B cell (primary cell): Measurements from ENCODE around the gene PLEKHB1. TPM values are rescaled to one million over a fixed set of nuclear protein-coding genes. Genes with fewer than 3 reads are reported as not detected.

Source experiments
- ATAC-seq: fragments of 200-7000 bp; cut with Tn5 transposase; one replicate; pipeline ENCODE4 v1.10.0; 2021; ENCODE audit warnings: low read depth, mild to moderate bottlenecking, moderate number of reproducible peaks, moderate library complexity
- CTCF ChIA-PET: fragments of 350-600 bp; sonication (Branson Sonifier 250); formaldehyde crosslinking; loops from one replicate; lab custom pipeline; 2021; ENCODE audit warnings: antibody characterized with exemption, inconsistent platforms; lab: Charles Lee
- POLR2A ChIA-PET: fragments of 350-600 bp; sonication (Branson Sonifier 250); formaldehyde crosslinking; loops from one replicate; lab custom pipeline; 2021; ENCODE audit warnings: antibody characterized with exemption; lab: Charles Lee
- DNase-seq: peaks from one replicate; pipeline ENCODE4 v3.0.0; 2013
- H2AFZ ChIP-seq: 2 replicates; pipeline ENCODE4 v1.6.1; 2012; ENCODE audit warnings: mild to moderate bottlenecking, low read depth, low read length; ENCODE audit not compliant: insufficient read depth, poor library complexity, severe bottlenecking
- H3K27ac ChIP-seq, 2 donors: 1 replicate in 1 of 2; 2 replicates in 1 of 2; pipeline ENCODE4 v1.5.1; 2012 to 2013; ENCODE audit warnings: low read length in 2 of 2, mild to moderate bottlenecking in 2 of 2, moderate library complexity in 1 of 2
- H3K27me3 ChIP-seq, 4 experiments: fragments of 200-600 bp in 1 of 4; sonication (generic) in 1 of 4; replicated peaks in 1 of 4; 1 replicate in 2 of 4; 2 replicates in 2 of 4; pipeline versions ENCODE4 v1.6.1 to v1.7.0; 2013 to 2016; ENCODE audit warnings: low read length in 3 of 4, mild to moderate bottlenecking in 2 of 4, mixed read lengths in 1 of 4, moderate library complexity in 1 of 4; ENCODE audit not compliant: insufficient read depth in 4 of 4, control insufficient read depth in 3 of 4; ENCODE audit errors: control extremely low read depth in 1 of 4
- H3K36me3 ChIP-seq, 2 experiments: replicated peaks in 1 of 2; 1 replicate in 1 of 2; 2 replicates in 1 of 2; pipeline versions ENCODE4 v1.6.1 to v1.7.1; 2013; ENCODE audit warnings: low read length in 1 of 2; ENCODE audit not compliant: insufficient read depth in 2 of 2, control insufficient read depth in 1 of 2; ENCODE audit errors: control extremely low read depth in 1 of 2, extremely low read depth in 1 of 2
- H3K4me1 ChIP-seq, 2 donors: fragments of 200-600 bp in 1 of 2; sonication (generic) in 1 of 2; 1 replicate in 1 of 2; 2 replicates in 1 of 2; pipeline versions ENCODE4 v1.5.1 to v1.6.1; 2013 to 2017; ENCODE audit warnings: low read length in 2 of 2; ENCODE audit not compliant: control insufficient read depth in 2 of 2, insufficient read depth in 2 of 2
- H3K4me2 ChIP-seq: replicated peaks from 2 replicates; pipeline ENCODE3; 2012; ENCODE audit warnings: mild to moderate bottlenecking, low read depth, low read length; ENCODE audit not compliant: poor library complexity, severe bottlenecking
- H3K4me3 ChIP-seq, 5 experiments: fragments of 200-600 bp in 1 of 5; sonication (generic) in 1 of 5; 1 replicate in 3 of 5; 2 replicates in 2 of 5; pipeline versions ENCODE4 v1.5.1 to v1.7.0; 2011 to 2016; ENCODE audit warnings: low read length in 4 of 5, mild to moderate bottlenecking in 4 of 5, low read depth in 2 of 5, control low read depth in 1 of 5, moderate library complexity in 1 of 5; ENCODE audit not compliant: insufficient read depth in 1 of 5; ENCODE audit errors: control extremely low read depth in 1 of 5, extremely low read depth in 1 of 5
- H3K79me2 ChIP-seq: fragments of 200-600 bp; sonication (generic); one replicate; pipeline ENCODE4 v1.6.0; 2016; ENCODE audit warnings: low read length; ENCODE audit not compliant: control insufficient read depth, insufficient read depth
- H3K9ac ChIP-seq: fragments of 200-600 bp; sonication (generic); 2 replicates; pipeline ENCODE4 v1.6.1; 2017; ENCODE audit warnings: mild to moderate bottlenecking, low read length, moderate library complexity
- H3K9me3 ChIP-seq, 3 donors: one replicate each; pipeline versions ENCODE4 v1.6.1 to v1.7.1; 2013; ENCODE audit warnings: low read length in 2 of 3; ENCODE audit not compliant: control insufficient read depth in 2 of 3, insufficient read depth in 1 of 3; ENCODE audit errors: control extremely low read depth in 1 of 3
- H4K20me1 ChIP-seq: 2 replicates; pipeline ENCODE4 v1.6.0; 2012; ENCODE audit warnings: mild to moderate bottlenecking, low read length; ENCODE audit not compliant: insufficient read depth, control insufficient read depth, poor library complexity, severe bottlenecking
- H3K27ac Mint-ChIP-seq: one replicate; pipeline ENCODE4 v1.8.0; 2021; ENCODE audit warnings: mixed read lengths
- H3K27me3 Mint-ChIP-seq: one replicate; pipeline ENCODE4 v1.8.0; 2021; ENCODE audit warnings: mixed read lengths
- H3K4me1 Mint-ChIP-seq: one replicate; pipeline ENCODE4 v1.8.0; 2021; ENCODE audit warnings: mixed read lengths
- H3K4me3 Mint-ChIP-seq: one replicate; pipeline ENCODE4 v1.8.0; 2021; ENCODE audit warnings: mixed read lengths
- H3K9me3 Mint-ChIP-seq: one replicate; pipeline ENCODE4 v1.8.0; 2022; ENCODE audit warnings: mixed read lengths; ENCODE audit not compliant: insufficient read depth
- CTCF ChIP-seq: fragments of 200-600 bp; IDR thresholded peaks from one replicate; pipeline ENCODE4 v1.8.0; 2022; ENCODE audit warnings: antibody characterized with exemption, mild to moderate bottlenecking
- EZH2 ChIP-seq: IDR thresholded peaks from 2 replicates; pipeline ENCODE4 v1.6.1; 2012; ENCODE audit warnings: borderline replicate concordance, low read depth, mild to moderate bottlenecking, moderate library complexity, low read length; ENCODE audit not compliant: insufficient read depth, poor library complexity, severe bottlenecking
- WGBS: methylation state at CpG from one replicate; pipeline ENCODE4 v1.1.5; 2013; ENCODE audit warnings: missing lambda C conversion rate; ENCODE audit not compliant: insufficient coverage; 5-methylcytosine and 5-hydroxymethylcytosine counted together
- intact Hi-C: fragments of 100-400 bp; cut with micrococcal nuclease; formaldehyde crosslinking; loops from one replicate; pipeline ENCODE4 v1.10.0; 2022
- polyA plus RNA-seq: library from polyadenylated mRNA; depleted of rRNA; stranded (reverse); fragments of >200 nt; gene quantifications from 2 replicates; pipeline ENCODE4 v1.2.3, GENCODE V29; 2012
- total RNA-seq, 2 donors: library from RNA; stranded (reverse); fragments of 120-200 nt in 1 of 2; gene quantifications; 1 replicate in 1 of 2; 2 replicates in 1 of 2; pipeline versions ENCODE4 v1.2.3 to v1.2.4, GENCODE V29; 2013 to 2022

Gene PLEKHB1
- total and polyA plus RNA-seq, 2 donors (not counting 1 experiment from before 2014, with no cell fraction given), result 13.8 to 16.7 TPM

GRCh38 chr11:73635721-73636120, 10.7 kb upstream of the PLEKHB1 start:
- Mint-ChIP-seq H3K27me3 (peaks cover 7% of the 10 kb centered on the region), H3K4me1 (no peaks in the 10 kb centered on the region), H3K4me3 (no peak overlapping the region), H3K27ac (no peak overlapping the region), H3K9me3 (no peaks in the 10 kb centered on the region)
- H3K27me3 ChIP-seq, result peaks cover 0 to 4% (median under 1%) of the 10 kb centered on the region in 4 experiments
- POLR2A ChIA-PET, result no interaction called here
- no peak overlapping the region for H3K9ac ChIP-seq
- no peak overlapping the region for H3K4me2 ChIP-seq
- CTCF ChIA-PET, result interaction anchor here (4.8 kb wide), 1 partner anchor 10 kb away, joined by 28 read pairs; no protein-coding TSS in a partner anchor
- H2AFZ ChIP-seq, result no peak overlapping the region
- no peak for ATAC-seq
- no peak for TF ChIP-seq EZH2
- TF ChIP-seq CTCF, result no peak
- no peaks in the 10 kb centered on the region for H3K36me3 ChIP-seq
- H3K27ac ChIP-seq, result no peak overlapping the region
- no peaks in the 10 kb centered on the region for H3K4me1 ChIP-seq
- H3K4me3 ChIP-seq, result no peak overlapping the region
- no peaks in the 10 kb centered on the region for H4K20me1 ChIP-seq
- intact Hi-C loops, result no loop called here
- DNase-seq, result no peak
- no peaks in the 10 kb centered on the region for H3K79me2 ChIP-seq
- WGBS, result 94% methylated on average over 5 of the region's 5 CpGs
- H3K9me3 ChIP-seq, result no peaks in the 10 kb centered on the region

- H3K27me3 ChIP-seq, result peaks cover 0 to 4% (median 2%) of the 10 kb centered on the region in 4 experiments
- no peak overlapping the region for H3K27ac Mint-ChIP-seq
- 96% methylated on average over 5 of the region's 5 CpGs for WGBS
Observed at GRCh38 chr11:73636249-73636648, 10.1 kb upstream of the PLEKHB1 start.

More at GRCh38 chr11:73636249-73636648, 10.1 kb upstream of the PLEKHB1 start:
- no peaks in the 10 kb centered on the region for H3K79me2 ChIP-seq
- no peak for ATAC-seq
- no peaks in the 10 kb centered on the region for H3K4me1 ChIP-seq
- H3K36me3 ChIP-seq, result no peaks in the 10 kb centered on the region
- H3K4me3 ChIP-seq, result no peak overlapping the region
- H3K27me3 Mint-ChIP-seq, result peaks cover 7% of the 10 kb centered on the region
- H3K9me3 Mint-ChIP-seq, result no peaks in the 10 kb centered on the region
- no peak overlapping the region for H3K4me3 Mint-ChIP-seq
- TF ChIP-seq EZH2, result no peak
- no peak for TF ChIP-seq CTCF
- CTCF ChIA-PET, result interaction anchor here (1.3 to 4.8 kb wide), 2 partner anchors 11 to 24 kb away, joined by 3 to 28 read pairs; no protein-coding TSS in a partner anchor
- H3K4me2 ChIP-seq, result no peak overlapping the region
- H3K9ac ChIP-seq, result no peak overlapping the region
- H2AFZ ChIP-seq, result no peak overlapping the region
- no peaks in the 10 kb centered on the region for H3K9me3 ChIP-seq
- POLR2A ChIA-PET, result no interaction called here
- no peak for DNase-seq
- H4K20me1 ChIP-seq, result no peaks in the 10 kb centered on the region
- no peaks in the 10 kb centered on the region for H3K4me1 Mint-ChIP-seq
- intact Hi-C loops, result no loop called here
- H3K27ac ChIP-seq, result no peak overlapping the region
